Pancreas (tissue), 10 donors: Measurements from ENCODE around the gene ERICH6. TPM values are rescaled to one million over a fixed set of nuclear protein-coding genes. Genes with fewer than 3 reads are reported as not detected.

Source experiments
- ATAC-seq, 4 donors: fragments of 200-7000 bp; cut with Tn5 transposase; one replicate each; pipeline versions ENCODE4 v1.8.0 to v1.9.1; 2020; ENCODE audit warnings: mild to moderate bottlenecking in 4 of 4, moderate library complexity in 4 of 4
- DNase-seq, 6 donors: peaks; one replicate each; pipeline ENCODE4 v3.0.0-alpha.2; 2020
- FAIRE-seq: peaks from 2 replicates; lab custom pipeline; 2012; peaks lifted over from hg19 to GRCh38; lab: Jason Lieb, UNC
- H3K27ac ChIP-seq, 4 donors: fragments of 200-600 bp; sonication (generic); 1 replicate in 3 of 4; 2 replicates in 1 of 4; pipeline versions ENCODE4 v1.5.0 to v1.8.0; 2020
- H3K27me3 ChIP-seq, 4 donors: fragments of 200-600 bp; one replicate each; pipeline ENCODE4 v1.8.0; 2021
- H3K36me3 ChIP-seq, 3 donors: fragments of 200-600 bp; sonication (generic) in 1 of 3; one replicate each; pipeline versions ENCODE4 v1.5.0 to v1.8.0; 2020 to 2021
- H3K4me1 ChIP-seq, 3 donors: fragments of 200-600 bp; one replicate each; pipeline ENCODE4 v1.8.0; 2021
- H3K4me3 ChIP-seq, 4 donors: fragments of 200-600 bp; sonication (generic) in 2 of 4; one replicate each; pipeline versions ENCODE4 v1.5.0 to v1.8.0; 2020 to 2021
- H3K9me3 ChIP-seq, 4 donors: fragments of 200-600 bp; one replicate each; pipeline ENCODE4 v1.8.0; 2021
- CTCF ChIP-seq, 4 donors: fragments of 200-600 bp; sonication (generic) in 3 of 4; IDR thresholded peaks; one replicate each; pipeline versions ENCODE4 v1.5.0 to v1.8.0; 2021; ENCODE audit warnings: antibody characterized with exemption in 4 of 4
- WGBS, 2 donors: extraction: QIAGEN DNeasy Blood & Tissue Kit; methylation state at CpG; one replicate each; pipeline ENCODE4 v1.1.7; 2013; 5-methylcytosine and 5-hydroxymethylcytosine counted together
- intact Hi-C, 3 donors: fragments of 100-400 bp; cut with DNase I; formaldehyde crosslinking; loops; one replicate each; pipeline versions ENCODE4 v1.11.1 to v1.14.2; 2022
- polyA plus RNA-seq, 2 donors: library from polyadenylated mRNA; stranded (reverse); fragments of 200-250 nt; gene quantifications; one replicate each; pipeline ENCODE4 v1.2.3, GENCODE V29; 2013
- total RNA-seq, 6 donors: library from RNA; stranded (reverse); fragmentation: NEBNext Ultra II Directional in 4 of 6; extraction: Animal tissue kit (Norgen Biotek cat#: 25700) in 4 of 6; gene quantifications; one replicate each; pipeline versions ENCODE4 v1.2.1 to v1.2.4, GENCODE V29; 2021 to 2023
- donor health status: healthy with polysubstance abuse.
- donor health status: DM: no; HTN: no; CAD: no; lungs with moderate emphysema.
- donor health status: DM: no; HTN: no; CAD: no.
- donor health status: control.
- donor health status: control.
- donor health status: Bipolar disorder and iron deficiency.
- donor health status: DM: yes; HTN: yes; CAD: no.
- donor health status: DM: no; HTN: no; CAD: no.
- donor health status: DM: no; HTN: no; CAD: no.
- donor health status: DM: yes; HTN: yes; CAD: no.

Gene ERICH6
- total and polyA plus RNA-seq, 8 donors: 0.09 TPM; not detected in 7

GRCh38 chr3:150727653-150728502 is 24.2 kb upstream of the ERICH6 start:
- TF ChIP-seq CTCF (IDR thresholded peaks at IDR 0.05): no peak
- ATAC-seq (peak in 3 of 4 donors; percentile 60 to 70 (median 69)), FAIRE-seq (no peak), DNase-seq (no peak)
- Histone ChIP-seq H3K4me1 (peaks cover 0 to 4% (median 4%) of the 10 kb centered on the region in 3 donors), H3K9me3 (no peaks in the 10 kb centered on the region), H3K27me3 (no peaks in the 10 kb centered on the region), H3K27ac (no peak overlapping the region), H3K4me3 (no peak overlapping the region), H3K36me3 (no peaks in the 10 kb centered on the region)
- 84 to 86% methylated on average over 19 of the region's 19 CpGs for WGBS, 2 donors
- intact Hi-C loops: loop anchor here in 2 of 3 donors (10.0 kb wide), 3 partner anchors 57 to 427 kb away; no protein-coding TSS in a partner anchor

- H3K4me3 ChIP-seq: no peak overlapping the region
- no peak overlapping the region for H3K27ac ChIP-seq
- no peaks in the 10 kb centered on the region for H3K36me3 ChIP-seq
- TF ChIP-seq CTCF (IDR thresholded peaks at IDR 0.05): no peak
- intact Hi-C loops: loop anchor here in 2 of 3 donors (10.0 kb wide), 3 partner anchors 59 to 429 kb away; no protein-coding TSS in a partner anchor
- H3K4me1 ChIP-seq: peaks cover 0 to 4% (median 4%) of the 10 kb centered on the region in 3 donors
- ATAC-seq: peak in 1 of 4 donors; percentile 24
- no peak for FAIRE-seq
- no peaks in the 10 kb centered on the region for H3K9me3 ChIP-seq
- 83 to 86% methylated on average over 7 of the region's 7 CpGs for WGBS, 2 donors
- no peaks in the 10 kb centered on the region for H3K27me3 ChIP-seq
- no peak for DNase-seq
Observed at GRCh38 chr3:150725548-150725947, 21.8 kb upstream of the ERICH6 start.

GRCh38 chr3:150723946-150724345 is 20.2 kb upstream of the ERICH6 start:
- WGBS, 2 donors: 78 to 83% methylated on average over 6 of the region's 6 CpGs
- no peak for DNase-seq
- Histone ChIP-seq H3K27me3 (no peaks in the 10 kb centered on the region), H3K36me3 (no peaks in the 10 kb centered on the region), H3K27ac (no peak overlapping the region), H3K9me3 (no peaks in the 10 kb centered on the region), H3K4me1 (peaks cover 0 to 4% (median 0%) of the 10 kb centered on the region in 3 donors), H3K4me3 (no peak overlapping the region)
- FAIRE-seq: no peak
- ATAC-seq: peak in 2 of 4 donors; percentile 23 to 30
- no peak for TF ChIP-seq CTCF (IDR thresholded peaks at IDR 0.05)
- intact Hi-C loops: loop anchor here in 2 of 3 donors (5.0 to 10.0 kb wide), 4 partner anchors 61 to 431 kb away; no protein-coding TSS in a partner anchor

GRCh38 chr3:150722267-150722666 is 18.5 kb upstream of the ERICH6 start:
- FAIRE-seq (no peak), DNase-seq (no peak), ATAC-seq (no peak)
- Histone ChIP-seq H3K27ac (no peak overlapping the region), H3K36me3 (no peaks in the 10 kb centered on the region), H3K4me3 (no peak overlapping the region), H3K27me3 (no peaks in the 10 kb centered on the region), H3K9me3 (no peaks in the 10 kb centered on the region), H3K4me1 (no peaks in the 10 kb centered on the region)
- 90 to 91% methylated on average over 3 of the region's 3 CpGs for WGBS, 2 donors
- intact Hi-C loops: loop anchor here in 2 of 3 donors (5.0 to 10.0 kb wide), 4 partner anchors 63 to 433 kb away; no protein-coding TSS in a partner anchor
- no peak for TF ChIP-seq CTCF (IDR thresholded peaks at IDR 0.05)
